ENCODE measurements around the gene BOD1L1. TPM values are rescaled to one million over a fixed set of nuclear protein-coding genes. Genes with fewer than 3 reads are reported as not detected.
A peak's percentile ranks its signal among the peaks of the same experiment; 100 is the strongest.

The BOD1L1 gene
- total and polyA plus RNA-seq, 2 of the 8 experiments (the other 6 are each of a cell fraction or from before 2014, with no cell fraction given): 6.8 to 39.3 TPM

- H3K4ac ChIP-seq (replicated peaks; ENCODE audit: insufficient read length, low read depth, low read length): no peak overlapping the region
- H3K23me2 ChIP-seq (ENCODE audit: low read depth, low read length): peaks cover 4% of the 10 kb centered on the region
- H3K4me3 ChIP-seq (ENCODE audit: extremely low read depth in 1 of 4, insufficient read depth in 2 of 4, low read depth in 3 of 4, low read length in 4 of 4): peak overlapping the region in 2 of 4 experiments; percentile 2 to 39; a peak in 4 of 8 replicates
- ChIA-PET CTCF (ENCODE audit: partially characterized antibody) (interaction anchor here (5.8 to 13.6 kb wide), 2 partner anchors 9 to 12 kb away, joined by 35 to 132 read pairs; partner anchors contain the start of gene NKX3-2), POLR2A (ENCODE audit: partially characterized antibody) (interaction anchor here (1.8 to 4.2 kb wide), 2 partner anchors 13 to 18 kb away, joined by 5 to 24 read pairs; partner anchors contain the start of gene NKX3-2)
- no peak overlapping the region for H3K23ac ChIP-seq (ENCODE audit: insufficient read length)
- 0 out of 2 replicates have a peak overlapping the region, but pooled peaks have one; percentile 71 for H2AK5ac ChIP-seq (ENCODE audit: low read depth, low read length)
- H3K9ac ChIP-seq (replicated peaks in 1 of 4; ENCODE audit: extremely low read depth in 1 of 4, low read depth in 3 of 4, low read length in 3 of 4): no peak overlapping the region
- no peaks in the 10 kb centered on the region for H3K79me2 ChIP-seq (ENCODE audit: control insufficient read depth in 1 of 2, insufficient read depth in 2 of 2, low read length in 2 of 2)
- H3K36me3 ChIP-seq (ENCODE audit: control insufficient read depth in 2 of 4, insufficient read depth in 4 of 4, low read length in 3 of 4): peaks cover 0 to 4% (median under 1%) of the 10 kb centered on the region in 4 experiments; a peak in 2 of 8 replicates
- H2BK20ac ChIP-seq (ENCODE audit: low read length): peak overlapping the region; percentile 93
- H3K18ac ChIP-seq (ENCODE audit: extremely low read depth, low read length): no peak overlapping the region
- no peaks in the 10 kb centered on the region for H3K79me1 ChIP-seq (ENCODE audit: low read depth, low read length)
- H3K4me1 ChIP-seq (replicated peaks in 1 of 4; ENCODE audit: control insufficient read depth in 3 of 4, insufficient read depth in 4 of 4, low read length in 3 of 4): peaks cover 18 to 50% (median 26%) of the 10 kb centered on the region in 4 experiments
- peaks cover 90 to 100% (median 98%) of the 10 kb centered on the region in 4 experiments for H3K27me3 ChIP-seq (replicated peaks in 1 of 4; ENCODE audit: control insufficient read depth in 3 of 4, extremely low read depth in 1 of 4, insufficient read depth in 3 of 4, low read length in 3 of 4)
- no peak overlapping the region for H4K91ac ChIP-seq (replicated peaks; ENCODE audit: insufficient read length, low read length)
- H2BK120ac ChIP-seq (replicated peaks; ENCODE audit: low read depth, low read length): no peak overlapping the region
- H2AFZ ChIP-seq (ENCODE audit: low read length): no peak overlapping the region
- no peak overlapping the region for H3K56ac ChIP-seq (replicated peaks; ENCODE audit: insufficient read length, low read depth, low read length)
- peak overlapping the region; percentile 50 to 78; a peak in 3 of 4 replicates for H3K4me2 ChIP-seq (ENCODE audit: insufficient read depth in 1 of 2, low read depth in 2 of 2, low read length in 2 of 2)
- H3K27ac ChIP-seq (ENCODE audit: low read depth, low read length): no peak overlapping the region
- no peak overlapping the region for H2BK5ac ChIP-seq (ENCODE audit: low read depth, low read length)
- peak in 1 of 2 experiments; percentile 53 for DNase-seq (ENCODE audit: low read depth in 1 of 2, low spot score in 2 of 2)
- peaks cover 4 to 6% of the 10 kb centered on the region in 2 experiments for H3K9me3 ChIP-seq (ENCODE audit: insufficient read depth in 2 of 2, low read depth in 1 of 2, low read length in 1 of 2)
- H4K20me1 ChIP-seq (replicated peaks in 1 of 2; ENCODE audit: control insufficient read depth in 1 of 2, insufficient read depth in 2 of 2, low read length in 2 of 2): peaks cover 9 to 19% of the 10 kb centered on the region in 2 experiments
- H2BK15ac ChIP-seq (ENCODE audit: low read length): no peak overlapping the region
- H2BK12ac ChIP-seq (ENCODE audit: low read depth, low read length): peak overlapping the region; percentile 94
- H3K14ac ChIP-seq (ENCODE audit: insufficient read length): no peak overlapping the region
- WGBS, 2 experiments (ENCODE audit: extremely low coverage in 1 of 2, insufficient coverage in 1 of 2, insufficient read length in 1 of 2, insufficient replicate concordance in 2 of 2, low coverage in 1 of 2, low lambda C conversion rate in 2 of 2, missing lambda C conversion rate in 1 of 2): 6% methylated on average over 34 of the region's 37 CpGs; no CpG with 5 or more reads in 1 of the 2 experiments
- H4K5ac ChIP-seq (ENCODE audit: insufficient read length, low read depth, low read length): no peak overlapping the region
- H4K8ac ChIP-seq (ENCODE audit: extremely low read depth, insufficient read depth, low read length): no peak overlapping the region
- FAIRE-seq: no peak
- TF ChIP-seq TCF12 (IDR thresholded peaks at IDR 0.05; ENCODE audit: low read depth, low read length) (no peak), ATF3 (IDR thresholded peaks at IDR 0.05; ENCODE audit: insufficient read depth, low read depth, low read length) (no peak), ZNF274 (IDR thresholded peaks at IDR 0.05; ENCODE audit: borderline replicate concordance, extremely low read depth, low read length) (no peak), SP1 (IDR thresholded peaks at IDR 0.05; ENCODE audit: low read depth, low read length) (no peak), RFX5 (IDR thresholded peaks at IDR 0.05; ENCODE audit: borderline replicate concordance, low read depth, low read length) (no peak), ASH2L (IDR thresholded peaks at IDR 0.05; ENCODE audit: low read length) (no peak), YY1 (IDR thresholded peaks at IDR 0.05; ENCODE audit: low read depth, low read length) (no peak), RBBP5 (IDR thresholded peaks at IDR 0.05; ENCODE audit: borderline replicate concordance, low read depth, low read length) (no peak), TBP (IDR thresholded peaks at IDR 0.05; ENCODE audit: low read depth, low read length) (no peak), SUZ12 (IDR thresholded peaks at IDR 0.05; ENCODE audit: low read length) (peak; percentile 95), CHD1 (IDR thresholded peaks at IDR 0.05; ENCODE audit: low read depth, low read length) (no peak), CTBP2 (IDR thresholded peaks at IDR 0.05; ENCODE audit: borderline replicate concordance, insufficient read depth, insufficient read length, low read length) (no peak)
Measured at GRCh38 chr4:13529128-13529919, 98.2 kb downstream of the BOD1L1 start.

All from H1 (cell line).